HG03196 (cell line): ENCODE data around the gene ALDH7A1.
A peak's percentile ranks its signal among the peaks of the same experiment; 100 is the strongest.
"Not testable (repeated sequence)": the region's sequence is repeated elsewhere in the genome, so short reads cannot be mapped to it uniquely, and the experiment has no call there.

Source experiments
- ATAC-seq: cut with Tn5 transposase; IDR thresholded peaks from one replicate; pipeline ENCODE4 v1.9.1; 2021; ENCODE audit not compliant: unreplicated experiment

The ALDH7A1 gene

GRCh38 chr5:126594748-126595485 is at the start of gene ALDH7A1:
ALDH7A1 (minus strand) TSS chr5:126595219; CDS start chr5:126595198, 21 bp downstream.
- ATAC-seq: peak; percentile 74

GRCh38 chr5:126641387-126641786 is 46.4 kb upstream of the ALDH7A1 start:
- no peak for ATAC-seq

GRCh38 chr5:126640866-126641265 is 45.8 kb upstream of the ALDH7A1 start:
- ATAC-seq: no peak

GRCh38 chr5:126636956-126637355 is 41.9 kb upstream of the ALDH7A1 start:
- ATAC-seq: no peak

GRCh38 chr5:126635585-126635984 is 40.6 kb upstream of the ALDH7A1 start:
- ATAC-seq: no peak

- ATAC-seq: no peak
These were observed 38.5 kb upstream of the ALDH7A1 start for GRCh38 chr5:126633552-126633951.

GRCh38 chr5:126631920-126632319 is 36.9 kb upstream of the ALDH7A1 start:
- ATAC-seq: no peak

GRCh38 chr5:126628102-126628501 is 33.1 kb upstream of the ALDH7A1 start:
- no peak for ATAC-seq

GRCh38 chr5:126624534-126624933 is 29.5 kb upstream of the ALDH7A1 start:
- ATAC-seq: no peak

- no peak for ATAC-seq
These were observed 24.8 kb upstream of the ALDH7A1 start for GRCh38 chr5:126619781-126620180.

- ATAC-seq: not testable (repeated sequence)
These were observed 22.6 kb upstream of the ALDH7A1 start for GRCh38 chr5:126617603-126618002.

GRCh38 chr5:126615286-126615685 is 20.3 kb upstream of the ALDH7A1 start:
- ATAC-seq: peak; percentile 84

- ATAC-seq: no peak
These were observed 19.0 kb upstream of the ALDH7A1 start for GRCh38 chr5:126613941-126614592.

GRCh38 chr5:126610616-126611015 is 15.6 kb upstream of the ALDH7A1 start:
- ATAC-seq: no peak

GRCh38 chr5:126610160-126610559 is 15.1 kb upstream of the ALDH7A1 start:
- no peak for ATAC-seq

GRCh38 chr5:126605525-126605924 is 10.5 kb upstream of the ALDH7A1 start:
- ATAC-seq: no peak

- ATAC-seq: no peak
These were observed 8.5 kb upstream of the ALDH7A1 start for GRCh38 chr5:126603402-126603991.

GRCh38 chr5:126600631-126601511 is 5.9 kb upstream of the ALDH7A1 start, which contains the start of gene PHAX:
PHAX (plus strand) TSS chr5:126600947; CDS start chr5:126600963, 16 bp downstream.
- peak; percentile 98 for ATAC-seq

GRCh38 chr5:126599971-126600630 is 5.1 kb upstream of the ALDH7A1 start:
- ATAC-seq: not testable (repeated sequence)

GRCh38 chr5:126599499-126599898 is 4.5 kb upstream of the ALDH7A1 start:
- no peak for ATAC-seq
